ENCODE results near the gene CAMK2B.

GRCh38 chr7:44329081-44329480, 3.7 kb upstream of the CAMK2B start:
- TF ChIP-seq POLR2A (IDR thresholded peaks at IDR 0.05) (no peak), CTCF (IDR thresholded peaks at IDR 0.05) (no peak)
